GM12801 (cell line): Measurements from ENCODE around the gene DEPDC5.

ENCODE experiments used
- TF ChIP-seq, protein P1 (sequence below): IDR thresholded peaks from one replicate; pipeline ENCODE4 v1.5.1; 2011; ENCODE audit warnings: control low read depth; ENCODE audit not compliant: insufficient read length; ENCODE audit errors: extremely low read depth

DEPDC5 gene

DNA sequence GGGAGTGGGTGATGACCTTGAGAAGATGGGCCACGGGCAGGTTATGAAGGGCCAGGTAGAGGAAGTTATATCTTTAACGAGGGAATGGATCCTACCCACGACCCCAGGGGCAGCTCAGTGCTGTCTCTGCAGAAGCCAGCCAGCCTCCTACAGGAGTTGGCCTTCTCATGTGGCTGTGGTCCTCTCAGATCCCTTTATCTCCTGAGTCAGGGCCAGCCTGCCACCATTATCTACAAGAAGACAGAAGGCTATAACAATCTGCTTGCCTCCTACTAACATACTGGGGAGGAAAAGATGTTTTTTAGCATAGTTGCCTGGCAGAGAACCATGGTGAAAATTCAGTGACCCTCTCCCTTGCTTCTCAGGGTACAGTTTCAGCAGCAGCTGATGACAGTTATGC lies 183.5 kb downstream of the DEPDC5 start:
- TF ChIP-seq, protein P1, sequence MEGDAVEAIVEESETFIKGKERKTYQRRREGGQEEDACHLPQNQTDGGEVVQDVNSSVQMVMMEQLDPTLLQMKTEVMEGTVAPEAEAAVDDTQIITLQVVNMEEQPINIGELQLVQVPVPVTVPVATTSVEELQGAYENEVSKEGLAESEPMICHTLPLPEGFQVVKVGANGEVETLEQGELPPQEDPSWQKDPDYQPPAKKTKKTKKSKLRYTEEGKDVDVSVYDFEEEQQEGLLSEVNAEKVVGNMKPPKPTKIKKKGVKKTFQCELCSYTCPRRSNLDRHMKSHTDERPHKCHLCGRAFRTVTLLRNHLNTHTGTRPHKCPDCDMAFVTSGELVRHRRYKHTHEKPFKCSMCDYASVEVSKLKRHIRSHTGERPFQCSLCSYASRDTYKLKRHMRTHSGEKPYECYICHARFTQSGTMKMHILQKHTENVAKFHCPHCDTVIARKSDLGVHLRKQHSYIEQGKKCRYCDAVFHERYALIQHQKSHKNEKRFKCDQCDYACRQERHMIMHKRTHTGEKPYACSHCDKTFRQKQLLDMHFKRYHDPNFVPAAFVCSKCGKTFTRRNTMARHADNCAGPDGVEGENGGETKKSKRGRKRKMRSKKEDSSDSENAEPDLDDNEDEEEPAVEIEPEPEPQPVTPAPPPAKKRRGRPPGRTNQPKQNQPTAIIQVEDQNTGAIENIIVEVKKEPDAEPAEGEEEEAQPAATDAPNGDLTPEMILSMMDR = no peak

DNA sequence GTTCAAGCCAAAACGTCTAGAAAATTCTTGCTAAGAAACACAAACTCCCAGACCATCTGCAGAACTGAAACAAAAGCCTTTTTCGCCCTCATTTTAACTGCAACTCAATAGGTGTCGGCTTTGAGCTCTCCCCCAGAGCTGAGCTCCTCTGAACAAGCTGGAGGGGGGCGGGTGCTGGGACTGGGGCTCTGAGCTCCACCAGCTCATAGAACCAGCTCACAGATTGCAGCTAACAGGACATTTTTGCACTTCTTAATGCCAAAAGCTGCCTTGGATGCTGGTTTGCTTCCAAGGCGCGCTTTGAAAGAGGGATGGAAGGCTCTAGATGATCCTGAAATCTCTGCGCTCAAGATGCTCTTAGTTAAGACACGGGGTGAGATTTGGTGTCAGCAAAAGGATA lies 184.5 kb downstream of the DEPDC5 start:
- TF ChIP-seq, protein P1 = no peak

DNA sequence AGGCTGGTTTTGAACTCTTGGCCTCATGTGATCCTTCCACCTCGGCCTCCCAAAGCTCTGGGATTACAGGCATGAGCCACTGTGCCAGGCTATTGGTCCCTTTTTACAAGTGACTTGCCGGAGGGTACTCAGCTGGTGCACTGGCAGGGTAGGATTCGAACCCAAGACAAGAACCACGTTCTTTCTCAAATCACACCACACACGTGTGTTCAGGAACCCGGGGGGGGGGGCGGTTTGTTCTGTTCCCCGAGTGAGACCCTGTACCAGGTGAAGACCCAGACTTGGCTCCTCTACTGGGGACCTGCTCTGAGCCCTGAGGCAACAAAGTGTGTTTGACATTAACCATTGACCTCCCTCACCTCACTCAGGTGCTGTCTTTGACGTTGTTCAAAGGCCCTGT lies 186.7 kb downstream of the DEPDC5 start:
- TF ChIP-seq, protein P1 = no peak

DNA sequence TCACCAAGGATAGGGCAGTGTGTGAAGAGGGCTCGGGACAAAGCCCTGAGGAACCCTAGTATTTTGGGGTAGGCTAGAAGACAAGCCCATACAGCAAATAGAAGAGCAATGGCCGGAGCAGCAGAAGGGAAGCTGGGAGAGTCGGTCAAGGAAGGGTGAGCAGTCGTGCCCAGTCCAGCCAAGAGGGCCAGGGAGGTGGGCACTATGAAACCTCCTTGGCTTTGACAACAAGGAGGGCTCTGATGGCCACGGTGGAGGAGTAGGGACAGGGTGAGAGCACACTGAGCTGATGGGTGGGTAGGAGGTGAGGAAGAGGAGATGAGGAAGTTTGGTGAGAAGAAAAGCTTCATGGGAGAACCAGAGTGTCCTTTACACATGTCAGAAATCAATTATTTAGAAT lies 188.3 kb downstream of the DEPDC5 start:
- TF ChIP-seq, protein P1 = no peak

DNA sequence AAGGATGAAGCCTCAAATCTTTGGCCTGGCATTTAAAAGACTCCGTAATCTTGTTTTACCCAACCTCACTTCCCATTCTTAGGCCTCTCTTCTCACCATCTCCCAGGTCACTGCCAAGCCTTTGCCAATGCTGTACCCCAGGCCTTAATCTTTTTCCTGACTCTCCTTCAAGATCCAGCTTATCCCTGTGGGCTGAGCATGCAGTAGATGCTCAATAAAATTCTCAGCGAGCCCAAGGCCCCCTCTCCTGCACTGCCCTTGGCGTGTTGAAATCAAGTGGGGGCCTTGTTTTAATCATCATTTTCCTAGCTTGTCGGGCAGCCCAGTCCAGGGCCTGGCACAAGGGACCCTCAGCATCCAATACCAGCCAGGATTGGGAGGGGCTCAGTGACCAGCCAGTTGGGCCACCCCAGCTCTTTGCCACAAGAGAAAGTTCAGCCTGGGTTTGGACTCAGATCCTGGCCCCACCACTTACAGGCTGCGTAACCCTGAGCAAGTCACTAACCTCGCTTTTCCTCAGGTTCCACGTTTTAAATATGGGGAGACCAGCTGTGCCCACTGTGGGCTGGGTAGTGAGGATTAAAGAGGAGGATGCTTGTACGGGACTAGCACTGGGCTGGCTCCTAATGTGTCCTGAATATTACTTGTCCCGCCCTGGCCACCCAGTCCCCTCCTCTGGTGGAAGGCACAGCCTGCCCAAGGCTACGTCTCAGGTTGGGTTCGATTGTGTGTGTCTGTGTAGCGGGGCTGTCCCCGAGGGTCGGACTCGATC lies 189.6 kb downstream of the DEPDC5 start:
- TF ChIP-seq, protein P1 = no peak

DNA sequence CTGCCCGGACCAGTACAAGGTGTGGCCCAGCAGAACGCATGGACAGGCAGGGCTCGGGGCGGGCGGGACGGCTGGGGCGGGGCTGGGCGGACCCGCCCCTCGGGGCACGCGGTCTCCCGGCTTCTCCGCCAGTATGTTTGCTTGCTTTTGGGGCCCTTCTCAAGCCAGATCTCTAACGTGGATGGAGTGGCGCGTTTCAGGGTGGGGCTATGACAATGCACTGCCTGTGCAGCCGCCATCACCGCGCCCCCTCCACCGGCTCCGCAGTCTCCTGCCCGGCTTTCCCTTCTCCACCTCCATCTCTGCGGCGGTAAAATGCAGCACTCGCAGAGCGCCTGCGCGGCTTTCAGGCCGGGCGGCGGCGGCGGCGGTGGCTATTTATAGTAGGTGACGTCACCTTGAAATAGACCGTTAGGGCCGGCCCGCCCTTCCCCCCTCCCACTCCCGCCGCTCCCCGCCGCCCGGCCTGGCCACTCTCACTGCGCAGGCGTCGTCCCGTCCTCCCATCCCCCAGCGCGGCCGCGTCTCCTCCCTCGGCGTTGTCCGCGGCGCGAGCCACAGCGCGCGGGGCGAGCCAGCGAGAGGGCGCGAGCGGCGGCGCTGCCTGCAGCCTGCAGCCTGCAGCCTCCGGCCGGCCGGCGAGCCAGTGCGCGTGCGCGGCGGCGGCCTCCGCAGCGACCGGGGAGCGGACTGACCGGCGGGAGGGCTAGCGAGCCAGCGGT lies 190.3 kb downstream of the DEPDC5 start, which contains the start of gene YWHAH:
TSS of gene YWHAH (plus strand) at position 558 of the 722 bp plus-strand sequence. CDS start 199 bp downstream, outside the sequence.
- TF ChIP-seq, protein P1 = no peak

DNA sequence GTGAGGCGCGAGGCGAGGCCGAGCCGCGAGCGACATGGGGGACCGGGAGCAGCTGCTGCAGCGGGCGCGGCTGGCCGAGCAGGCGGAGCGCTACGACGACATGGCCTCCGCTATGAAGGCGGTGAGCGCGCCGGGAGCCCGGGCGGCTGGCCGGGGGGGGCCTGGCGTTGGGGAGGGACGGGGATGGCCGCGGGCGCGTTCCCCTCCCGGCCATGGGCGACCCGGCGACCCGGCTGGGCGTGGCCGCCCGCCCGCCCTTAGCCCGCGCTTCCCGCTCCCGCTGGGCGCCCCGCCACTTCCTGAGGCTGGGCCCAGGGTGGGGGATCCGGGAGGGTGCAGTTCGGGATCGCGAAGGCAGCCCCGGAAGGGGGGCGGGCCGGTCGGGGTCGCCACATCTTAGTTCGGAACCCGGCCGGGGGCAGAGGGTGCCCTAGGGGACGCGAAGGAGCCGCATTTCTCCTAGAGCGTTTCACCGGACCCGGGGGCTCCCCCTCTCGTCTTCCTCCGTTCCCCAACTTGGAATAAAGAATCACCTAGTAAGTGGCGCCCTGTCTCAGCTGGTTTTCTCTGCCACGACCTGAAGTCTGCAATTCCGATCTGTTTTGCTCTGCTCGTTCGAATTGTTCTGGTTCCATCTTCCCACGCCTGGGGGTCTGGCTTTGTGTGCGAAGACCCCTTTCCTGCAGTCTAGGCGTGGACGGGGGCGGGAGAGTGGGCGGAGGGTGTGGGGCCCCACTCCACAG lies 191.1 kb downstream of the DEPDC5 start:
- TF ChIP-seq, protein P1 = no peak
